Activated CD4-positive, alpha-beta T cell treated with anti-CD3 and anti-CD28 coated beads for 48 hours (primary cell): Measurements from ENCODE around the gene AMOTL2.
A peak's percentile ranks its signal among the peaks of the same experiment; 100 is the strongest.

Source experiments
- DNase-seq: peaks from one replicate; pipeline ENCODE4 v3.0.0-alpha.2; 2020

The AMOTL2 gene

DNA sequence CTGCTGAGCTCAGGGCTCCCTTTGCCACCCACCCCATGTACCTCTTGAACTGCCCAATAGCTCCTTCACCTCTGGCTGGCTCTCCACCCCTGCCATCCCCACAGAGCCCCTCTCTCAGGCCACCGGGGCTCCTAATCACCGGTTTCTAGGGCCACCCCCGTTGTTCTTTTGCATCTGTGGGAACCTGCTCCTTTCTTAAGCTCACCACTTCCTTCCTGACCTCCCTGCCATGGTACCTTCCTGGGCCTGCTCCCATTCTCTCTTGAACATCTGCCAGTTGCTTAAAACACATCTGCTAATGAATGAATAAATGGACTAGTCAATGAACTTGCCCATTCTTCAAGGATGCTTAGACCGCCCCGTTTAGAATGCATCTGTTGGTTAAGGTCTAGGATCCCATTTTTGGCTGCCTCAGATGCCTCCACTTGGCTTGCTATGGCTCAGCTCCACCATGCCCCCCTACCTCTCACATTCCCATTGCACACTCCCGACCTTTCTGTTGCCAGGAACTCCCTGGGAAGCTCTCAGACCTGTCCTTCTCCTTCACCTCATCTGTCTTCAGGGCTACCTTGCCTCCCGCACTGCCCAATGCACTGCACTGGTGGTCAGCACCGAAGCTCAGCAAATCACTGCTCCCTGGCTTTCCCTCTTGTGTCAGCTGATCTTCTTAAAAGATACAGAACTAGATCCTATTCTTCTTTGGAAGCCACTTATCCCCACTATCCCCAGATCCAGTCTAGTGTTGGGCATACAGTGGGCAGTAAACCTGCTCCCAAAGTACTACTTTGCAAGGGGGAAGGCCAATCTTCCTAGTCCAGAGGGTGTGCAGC, 9.1 kb downstream of the AMOTL2 start:
- DNase-seq = no peak

DNA sequence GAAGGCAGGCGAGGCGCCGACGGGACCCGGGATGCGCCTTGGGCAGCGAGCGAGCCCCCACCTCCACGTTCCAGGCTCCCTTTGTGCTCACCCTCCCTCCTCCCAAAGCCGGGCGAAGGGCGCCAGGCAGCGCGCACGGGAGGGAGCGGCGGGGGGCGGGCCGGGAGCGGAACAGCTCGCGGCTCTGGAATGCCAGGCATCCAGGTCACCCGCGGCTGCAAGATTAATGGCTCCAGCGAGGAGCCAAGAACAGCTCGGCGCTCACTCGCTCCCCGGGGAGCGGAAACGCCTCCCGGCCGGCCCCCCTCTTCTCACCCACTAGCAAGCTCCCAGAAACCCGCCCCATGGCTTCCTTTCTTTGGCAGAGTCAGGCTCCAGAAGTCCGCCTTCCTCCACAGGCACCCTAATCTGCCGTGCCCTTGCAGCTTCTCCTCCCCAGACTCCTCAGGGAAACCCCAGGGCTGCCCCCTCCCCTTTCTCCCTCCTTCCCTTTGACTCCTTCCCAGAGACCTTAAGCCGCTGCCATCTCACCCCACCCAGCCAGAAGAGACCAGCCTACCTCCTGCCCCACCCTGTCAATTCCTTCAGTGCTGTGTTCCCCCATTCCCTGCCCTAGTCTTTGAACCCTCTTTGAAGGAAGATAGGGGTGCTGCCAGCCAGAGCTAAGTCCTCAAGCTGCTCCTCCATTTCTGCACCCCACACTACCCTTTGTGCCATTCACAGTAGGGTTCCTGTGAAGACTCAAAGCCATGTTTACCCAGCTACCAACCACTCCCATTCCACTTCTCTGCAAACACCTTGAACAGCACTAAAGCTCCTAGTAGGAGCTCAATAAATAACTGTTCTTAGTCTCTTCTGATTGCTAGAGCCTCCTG, 9.9 kb downstream of the AMOTL2 start:
- DNase-seq = peak; percentile 32

GRCh38 chr3:134363381-134363755, 10.9 kb downstream of the AMOTL2 start:
- DNase-seq = no peak

GRCh38 chr3:134362670-134363380, 11.4 kb downstream of the AMOTL2 start:
- DNase-seq = no peak

DNA sequence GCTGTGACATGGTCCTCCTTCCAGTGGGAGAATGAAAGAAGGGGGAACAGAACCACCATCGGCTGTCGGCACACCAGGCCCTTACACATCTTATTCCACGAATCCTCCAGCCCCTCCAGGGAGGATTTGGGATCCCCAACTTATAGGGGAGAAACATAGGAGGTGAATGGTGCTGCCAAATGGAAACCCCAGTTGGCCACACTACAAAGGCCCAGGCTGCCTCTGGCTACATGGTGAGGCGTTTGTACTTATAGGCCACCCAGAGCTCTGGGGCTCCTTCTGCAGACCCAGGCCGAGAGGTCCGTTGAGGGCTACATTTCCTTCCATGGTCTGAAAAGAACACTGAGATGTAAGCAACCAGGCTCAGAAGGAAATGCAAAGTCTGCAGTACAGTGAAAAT, 12.0 kb downstream of the AMOTL2 start:
- DNase-seq = no peak

- no peak for DNase-seq
These were observed 12.9 kb downstream of the AMOTL2 start for GRCh38 chr3:134361162-134361835.

- no peak for DNase-seq
These were observed 14.2 kb downstream of the AMOTL2 start for GRCh38 chr3:134360046-134360445.

- no peak for DNase-seq
These were observed 14.9 kb downstream of the AMOTL2 start for GRCh38 chr3:134359121-134360010.

DNA sequence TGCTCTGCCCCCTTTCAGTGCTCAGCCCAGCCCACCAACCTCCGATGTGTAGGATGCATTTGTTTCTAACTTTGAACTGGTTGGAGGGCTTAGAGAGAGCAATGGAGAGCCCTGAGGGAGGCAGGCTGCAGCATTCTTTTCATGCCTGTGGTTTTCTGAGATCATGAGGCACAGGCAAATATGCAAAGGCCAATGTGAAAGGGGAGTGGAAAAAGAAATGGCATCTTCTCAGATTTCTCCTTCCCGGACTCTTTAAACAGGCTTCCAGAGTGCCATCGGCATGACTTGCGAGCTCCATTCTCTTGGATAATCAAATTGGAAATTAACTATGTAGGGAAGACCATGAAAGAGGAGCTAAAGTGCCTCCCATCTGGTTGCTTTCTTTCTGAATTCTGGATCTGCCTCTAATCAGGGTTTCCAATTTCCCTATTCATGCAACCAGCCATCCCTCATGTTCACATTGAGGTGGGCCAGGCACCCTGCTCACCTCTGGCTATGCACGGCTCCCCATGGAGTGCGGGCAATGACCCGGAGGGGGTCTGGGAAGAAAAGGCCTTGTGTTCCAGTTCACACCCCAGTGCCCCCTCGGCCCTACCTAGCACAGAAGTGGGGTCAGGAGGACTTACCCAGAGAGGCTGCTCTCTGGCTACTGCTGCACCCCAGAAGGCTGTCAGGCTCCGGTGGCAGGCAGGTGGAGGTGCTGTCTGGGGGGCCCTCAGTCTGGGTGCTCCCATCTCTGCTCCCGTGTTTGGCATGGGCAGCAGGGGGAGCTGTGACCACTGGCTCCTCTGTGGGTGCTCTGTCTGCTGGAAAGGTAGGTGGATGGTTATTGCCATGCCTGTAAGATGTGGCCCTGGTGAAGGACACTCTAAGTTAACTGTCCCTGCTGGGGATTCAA, 16.1 kb downstream of the AMOTL2 start:
- no peak for DNase-seq

DNA sequence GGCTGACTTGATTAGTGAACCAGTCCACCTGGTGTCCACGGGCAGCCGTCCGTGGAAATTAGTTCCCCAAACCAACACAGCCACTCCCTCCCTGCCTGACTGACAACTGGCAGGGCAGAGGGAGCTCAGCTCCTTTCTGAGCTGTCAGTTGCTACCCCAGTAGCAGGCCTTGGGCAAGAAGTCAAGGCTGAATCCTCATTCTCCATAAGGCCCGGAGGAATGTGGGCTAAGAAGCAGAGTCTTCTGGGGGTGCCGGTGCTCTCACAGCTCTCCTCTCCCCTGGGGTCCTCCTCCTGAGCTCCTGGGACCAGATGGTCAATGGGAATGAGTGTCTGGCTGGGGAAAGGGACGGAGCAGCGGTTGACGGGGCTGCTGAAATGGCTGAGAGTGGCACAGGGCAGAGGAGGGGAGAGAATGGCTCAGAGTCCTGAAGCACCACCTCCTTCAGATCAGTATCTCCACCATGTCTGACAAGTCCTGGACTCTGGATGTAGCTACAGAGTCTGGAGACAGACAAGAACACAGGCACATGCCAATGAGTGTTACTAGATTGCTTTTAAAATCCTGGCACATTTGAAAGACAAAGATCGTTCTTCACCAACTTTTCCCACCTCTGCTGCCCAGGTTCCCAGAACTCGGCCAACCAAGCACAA, 16.9 kb downstream of the AMOTL2 start:
- DNase-seq = no peak

DNA sequence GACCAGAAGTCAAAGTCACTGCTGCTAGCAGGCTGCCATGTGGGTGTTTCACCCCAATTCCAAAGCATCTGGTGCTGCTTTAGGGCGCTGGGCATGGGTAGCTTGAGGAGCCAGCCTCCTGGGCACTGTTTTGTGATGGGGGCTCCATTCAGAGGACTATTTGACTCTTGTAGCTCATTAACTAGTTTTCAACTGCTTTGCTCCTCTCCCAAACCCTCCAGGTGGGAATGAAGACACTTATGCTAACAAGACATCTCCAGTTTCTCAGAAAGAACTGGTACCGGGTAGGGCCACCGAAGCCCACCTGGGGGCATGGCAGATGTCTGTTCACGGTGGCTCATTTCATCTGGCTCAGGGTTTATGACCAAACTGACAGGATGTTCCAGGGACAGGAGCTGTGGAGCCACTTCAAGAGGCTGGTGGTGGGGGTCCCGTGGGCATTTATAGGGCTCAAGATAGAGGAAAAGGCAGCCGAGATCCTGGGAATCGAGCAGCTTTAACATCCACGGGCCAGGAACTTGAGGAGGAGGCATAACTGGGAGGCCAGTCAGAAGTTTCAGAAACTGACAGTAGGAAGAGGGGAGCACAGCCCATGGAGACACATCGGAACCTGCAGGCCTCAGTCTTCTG, 17.7 kb downstream of the AMOTL2 start:
- DNase-seq = no peak

GRCh38 chr3:134355416-134355815, 18.8 kb downstream of the AMOTL2 start:
- DNase-seq = no peak

DNA sequence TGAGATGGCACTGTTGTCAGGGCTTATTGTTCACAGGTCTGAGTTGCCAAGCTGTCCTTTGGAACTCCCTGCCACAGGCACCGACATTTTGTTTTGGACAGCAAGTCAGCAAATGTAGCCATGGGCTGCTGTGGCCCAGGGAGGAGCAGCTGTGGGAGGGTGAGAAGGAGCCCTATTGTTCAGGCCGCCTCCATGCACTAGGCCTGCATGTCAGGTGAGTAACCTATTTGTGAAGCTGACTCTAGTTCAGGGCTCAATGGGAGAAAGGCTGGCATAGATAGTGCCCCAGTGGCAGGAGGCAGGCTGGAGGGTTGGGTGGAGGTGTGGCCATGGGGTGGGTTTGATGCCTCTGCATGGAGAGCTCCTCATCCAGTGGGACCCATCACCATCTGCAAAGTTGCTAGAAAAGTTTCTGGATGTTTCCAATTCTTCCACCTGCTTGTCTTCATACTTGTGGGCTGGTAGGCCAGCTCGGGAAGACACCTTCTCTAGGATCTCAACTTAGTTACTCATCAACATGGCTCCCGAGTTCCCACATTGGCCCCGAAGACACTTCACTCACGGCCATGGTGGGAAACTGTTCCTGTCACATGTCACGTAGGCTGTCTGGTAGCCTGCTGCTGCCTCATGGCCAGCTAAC, 19.5 kb downstream of the AMOTL2 start:
- DNase-seq = no peak

DNA sequence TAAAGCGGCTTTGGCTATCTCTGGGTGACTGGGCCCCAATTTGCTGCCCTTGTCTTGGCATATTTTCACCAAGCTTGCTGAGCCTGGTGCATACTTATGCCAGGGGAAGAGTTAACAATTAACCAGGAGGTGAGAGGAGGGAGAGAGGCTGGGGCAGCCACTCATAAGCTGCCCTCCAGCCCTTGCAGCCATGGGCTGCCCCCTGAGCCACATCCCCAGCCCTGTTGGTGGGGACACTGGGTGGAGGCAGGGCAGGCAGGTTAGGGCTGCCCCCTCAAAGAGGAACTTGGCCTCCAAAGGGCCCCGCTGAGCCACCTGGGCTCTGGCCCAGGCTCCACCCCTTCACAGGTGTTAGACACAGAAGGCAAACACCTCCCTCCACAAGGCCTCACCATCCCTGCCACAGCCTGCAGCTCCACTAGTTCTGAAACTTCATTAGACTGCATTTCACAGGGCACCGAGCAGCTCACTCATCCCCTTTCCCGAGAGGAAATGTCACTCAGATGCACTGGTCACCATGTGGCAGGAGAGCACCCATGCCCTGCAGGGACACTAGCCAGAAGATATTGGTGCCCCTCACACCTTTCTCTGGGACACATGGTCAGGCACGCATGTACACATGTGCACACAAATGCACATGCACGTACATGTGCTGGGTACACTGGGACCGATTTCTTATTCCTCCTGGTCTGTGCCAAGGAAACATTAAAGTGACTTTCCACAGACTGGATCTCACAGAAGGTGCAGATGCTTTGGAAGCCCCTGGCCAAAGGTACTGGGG, 20.2 kb downstream of the AMOTL2 start:
- no peak for DNase-seq

DNA sequence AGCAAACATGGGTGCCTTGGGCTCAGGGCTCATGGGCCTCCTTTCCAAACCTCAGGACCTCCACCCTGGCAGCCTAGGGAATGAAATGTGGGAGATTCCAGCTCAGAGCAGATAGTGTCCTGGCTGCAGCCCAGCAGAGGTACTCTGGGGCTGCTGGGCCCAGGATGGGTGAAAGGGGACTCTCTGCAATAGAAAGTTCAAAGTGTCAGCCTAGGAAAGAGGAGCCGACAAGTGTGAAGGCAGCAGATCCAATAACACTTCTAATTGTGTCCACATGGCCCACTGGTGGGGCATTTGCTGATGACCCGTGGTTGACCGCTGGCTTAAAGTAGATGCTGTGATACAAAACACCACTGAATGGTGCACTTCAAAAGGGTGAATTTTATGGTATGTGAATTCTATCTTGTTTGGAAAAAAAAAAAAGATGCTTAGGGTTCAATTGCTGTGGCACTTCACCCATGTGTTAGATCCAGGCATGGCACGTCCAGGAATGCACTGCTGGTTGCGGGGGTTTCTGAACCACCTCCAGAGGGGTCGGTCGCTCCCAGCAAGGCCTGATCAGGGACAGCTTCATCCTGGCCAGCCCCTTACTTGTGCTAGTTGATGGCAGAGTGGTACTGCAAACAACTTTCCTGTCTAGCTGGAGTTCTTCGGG, 20.9 kb downstream of the AMOTL2 start:
- DNase-seq = no peak

DNA sequence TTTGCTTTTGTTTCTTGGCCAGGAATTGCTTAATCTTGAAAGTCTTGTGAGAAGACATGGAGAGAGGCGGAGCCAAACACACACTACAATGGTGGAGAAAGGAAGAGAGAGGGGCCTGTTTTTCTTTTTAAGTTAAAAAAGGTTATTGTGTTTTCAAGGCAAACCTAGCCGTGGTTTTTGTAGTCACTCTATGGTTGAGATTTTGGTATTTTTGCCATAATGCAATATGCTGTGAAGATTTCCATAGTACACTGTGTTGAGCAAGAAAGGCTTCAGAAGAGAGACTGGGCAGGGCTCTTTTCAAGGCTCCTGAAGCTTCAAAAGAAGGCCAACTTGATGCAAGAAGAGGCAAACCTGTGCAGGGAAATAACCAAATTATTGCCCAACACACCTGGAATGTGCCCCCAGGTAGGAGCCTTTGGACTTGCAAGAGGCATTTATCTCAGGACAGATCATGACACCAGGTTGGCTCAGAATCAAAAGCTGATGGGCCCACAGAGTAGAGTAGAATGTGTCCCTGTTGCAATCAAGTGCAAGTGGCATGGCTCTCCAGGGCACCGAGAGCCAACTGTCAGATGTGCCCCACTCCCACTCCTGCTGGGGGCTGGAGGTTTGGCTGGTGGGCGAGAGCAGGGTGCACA, 22.1 kb downstream of the AMOTL2 start:
- DNase-seq = no peak

DNA sequence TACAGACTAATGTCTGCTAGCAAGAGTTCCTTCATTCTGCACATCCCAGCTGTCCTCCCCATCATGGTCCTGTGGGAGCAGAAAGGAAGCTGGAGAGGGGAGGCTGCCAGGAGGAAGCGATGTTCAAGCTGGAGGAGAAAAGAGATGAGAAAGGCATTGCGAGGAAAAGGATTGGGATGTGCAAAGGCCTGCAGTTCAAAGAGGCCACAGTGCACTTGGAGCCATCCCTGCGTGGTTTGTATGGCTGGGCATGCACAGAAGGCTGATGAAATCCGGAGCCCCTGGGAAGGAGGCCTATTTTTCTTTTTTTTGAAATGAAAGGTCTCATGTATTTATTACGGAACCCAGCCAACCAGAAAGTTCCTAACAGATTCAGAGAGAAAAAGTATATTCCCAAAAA, 22.8 kb downstream of the AMOTL2 start:
- DNase-seq = no peak
